ENCODE measurements around the gene CCDC71.

Gene CCDC71

GRCh38 chr3:49165771-49166751 is at the start of gene CCDC71:
Gene CCDC71, minus strand, starts transcription at chr3:49166331. Its CDS starts 2,123 bp downstream, at chr3:49164208.
- FAIRE-seq: no peak

DNA sequence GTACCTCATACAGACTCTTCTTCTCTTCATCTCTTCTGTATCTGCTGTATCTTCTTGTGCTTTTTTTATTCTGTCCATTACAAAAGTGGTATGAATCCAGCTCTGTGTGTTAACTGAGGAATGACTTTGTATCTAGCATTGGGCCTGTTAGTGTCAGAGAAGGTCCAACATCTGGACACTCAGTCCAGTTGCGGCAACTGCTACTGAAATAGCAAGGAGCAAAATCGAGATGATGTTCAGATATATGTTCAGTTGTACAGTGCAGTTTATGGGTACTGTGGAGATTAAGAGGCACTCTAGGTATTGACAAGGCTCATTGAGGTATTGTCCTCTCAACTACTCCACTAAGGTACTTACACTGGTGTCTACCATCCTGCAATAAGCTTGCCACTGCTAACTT is 47.9 kb upstream of the CCDC71 start:
- FAIRE-seq: no peak

DNA sequence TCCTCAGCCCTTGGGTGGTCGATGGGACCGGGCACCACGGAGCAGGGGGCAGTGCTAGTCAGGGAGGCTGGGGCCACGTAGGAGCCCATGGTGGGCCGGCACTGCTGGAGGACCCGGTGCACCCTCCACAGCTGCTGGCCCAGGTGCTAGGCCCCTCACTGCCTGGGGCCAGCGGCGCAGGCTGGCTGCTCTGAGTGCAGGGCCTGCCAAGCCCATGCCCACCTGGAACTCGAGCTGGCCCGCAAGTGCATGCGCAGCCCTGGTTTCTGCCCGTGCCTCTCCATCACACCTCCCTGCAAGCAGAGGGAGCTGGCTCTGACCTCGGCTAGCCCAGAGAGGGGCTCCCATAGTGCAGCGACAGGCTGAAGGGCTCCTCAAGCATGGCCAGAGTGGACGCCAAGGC is 47.4 kb upstream of the CCDC71 start:
- no peak for FAIRE-seq

GRCh38 chr3:49199900-49200281 is 33.8 kb upstream of the CCDC71 start:
- no peak for FAIRE-seq

- no peak for FAIRE-seq
Observed at GRCh38 chr3:49199239-49199899, 33.2 kb upstream of the CCDC71 start.

DNA sequence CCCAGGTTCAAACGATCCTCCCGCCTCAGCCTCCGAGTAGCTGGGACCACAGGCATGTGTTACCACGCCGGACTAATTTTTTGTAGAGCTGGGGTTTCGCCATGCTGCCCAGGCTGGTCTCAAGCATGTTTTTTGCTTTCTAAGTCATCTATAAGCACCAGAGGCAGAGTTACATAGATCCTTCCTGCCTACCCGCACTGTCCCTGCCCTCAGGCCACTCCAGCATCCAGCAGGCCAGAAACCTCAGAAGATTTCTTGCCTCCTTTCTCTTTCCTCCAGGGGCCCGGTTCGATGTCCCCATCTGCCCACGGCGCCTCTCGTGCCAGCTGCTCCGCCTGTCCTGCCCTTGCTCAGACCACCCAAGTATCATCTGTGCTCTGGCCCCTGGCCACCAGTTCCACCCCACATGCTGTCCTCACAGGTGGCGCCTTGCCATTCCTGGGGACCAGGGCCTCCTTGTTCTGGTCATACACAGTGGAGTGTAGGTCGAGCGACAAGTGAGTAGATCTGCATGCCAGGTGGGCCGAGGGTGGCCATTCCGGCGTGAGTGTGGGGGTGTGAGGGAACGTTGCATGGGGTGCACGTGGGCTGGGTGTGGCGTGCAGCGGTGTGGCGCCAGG is 32.6 kb upstream of the CCDC71 start:
- FAIRE-seq: no peak

DNA sequence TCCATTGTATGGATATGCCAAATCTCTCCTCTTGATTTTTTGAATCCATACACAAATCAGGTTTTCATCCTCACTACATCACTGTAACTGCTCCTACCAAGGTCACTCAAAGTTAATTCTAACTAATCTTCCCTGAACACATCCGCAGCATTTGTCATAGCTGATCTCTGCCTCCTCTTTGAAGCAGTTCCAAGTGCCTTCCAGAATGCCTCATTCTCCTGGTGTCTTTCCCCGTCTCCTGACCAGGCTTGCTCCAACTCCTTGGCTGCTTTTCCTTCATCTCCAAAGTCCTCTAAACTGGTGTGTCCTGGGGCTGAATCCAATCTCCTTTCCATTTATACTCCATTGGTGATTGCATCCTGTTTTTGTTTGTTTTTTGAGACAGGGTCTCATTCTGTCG is 32.0 kb upstream of the CCDC71 start:
- FAIRE-seq: no peak

DNA sequence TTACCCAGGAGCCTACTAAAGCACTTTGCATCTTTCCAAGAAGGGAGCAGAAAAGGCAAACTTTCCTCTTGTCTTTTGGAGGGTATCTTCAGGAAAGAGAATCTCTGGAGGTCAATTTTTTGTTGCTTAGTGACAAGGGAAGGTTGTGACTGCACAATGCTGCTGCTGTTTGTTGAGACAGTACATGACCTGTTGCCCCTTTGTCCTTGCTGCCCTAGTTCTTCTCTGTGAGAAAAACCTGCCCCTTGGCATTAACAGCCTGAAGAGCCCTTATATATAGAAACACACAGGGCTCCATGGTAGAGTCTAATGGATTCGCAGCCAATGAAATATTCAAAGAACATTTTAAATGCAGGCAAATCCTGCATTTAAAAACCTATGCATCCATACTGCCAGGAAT is 25.6 kb upstream of the CCDC71 start:
- no peak for FAIRE-seq

DNA sequence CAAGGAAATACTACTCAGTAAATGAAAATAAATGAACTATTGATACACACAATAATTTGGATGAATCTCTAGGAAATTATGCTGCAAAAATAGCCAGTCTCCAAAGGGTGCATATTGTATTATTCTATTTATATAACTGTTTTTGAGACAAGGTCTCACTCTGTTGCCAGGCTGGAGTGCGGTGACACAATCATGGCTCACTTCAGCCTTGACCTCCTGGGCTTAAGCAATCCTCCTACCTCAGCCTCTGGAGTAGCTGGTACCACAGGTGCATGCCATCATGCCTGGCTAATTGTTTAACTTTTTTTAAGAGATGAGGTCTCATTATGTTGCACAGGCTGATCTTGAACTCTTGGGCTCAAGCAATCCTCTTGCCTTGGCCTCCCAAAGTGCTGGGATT is 17.7 kb upstream of the CCDC71 start:
- FAIRE-seq: no peak

- FAIRE-seq: no peak
Observed at GRCh38 chr3:49182682-49183081, 16.6 kb upstream of the CCDC71 start.

- no peak for FAIRE-seq
Observed at GRCh38 chr3:49181351-49181750, 15.2 kb upstream of the CCDC71 start.

DNA sequence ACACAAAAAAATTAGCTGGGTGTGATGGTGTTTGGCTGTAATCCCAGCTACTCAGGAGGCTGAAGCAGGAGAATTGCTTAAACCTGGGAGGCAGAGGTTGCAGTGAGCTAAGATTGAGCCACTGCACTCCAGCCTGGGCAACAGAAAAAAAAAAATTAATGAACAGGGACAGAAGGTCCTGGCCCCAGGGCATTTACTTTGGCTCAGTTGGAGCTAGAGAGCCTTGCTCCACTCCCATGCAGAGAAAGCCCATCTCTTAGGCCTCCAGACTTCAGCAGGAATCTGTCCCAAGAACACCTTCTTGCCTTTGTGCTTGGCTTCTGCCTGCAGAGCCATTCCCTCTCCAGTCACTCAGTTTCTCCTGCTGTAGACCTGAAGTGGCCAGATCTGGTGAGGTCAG is 14.0 kb upstream of the CCDC71 start:
- FAIRE-seq: no peak

DNA sequence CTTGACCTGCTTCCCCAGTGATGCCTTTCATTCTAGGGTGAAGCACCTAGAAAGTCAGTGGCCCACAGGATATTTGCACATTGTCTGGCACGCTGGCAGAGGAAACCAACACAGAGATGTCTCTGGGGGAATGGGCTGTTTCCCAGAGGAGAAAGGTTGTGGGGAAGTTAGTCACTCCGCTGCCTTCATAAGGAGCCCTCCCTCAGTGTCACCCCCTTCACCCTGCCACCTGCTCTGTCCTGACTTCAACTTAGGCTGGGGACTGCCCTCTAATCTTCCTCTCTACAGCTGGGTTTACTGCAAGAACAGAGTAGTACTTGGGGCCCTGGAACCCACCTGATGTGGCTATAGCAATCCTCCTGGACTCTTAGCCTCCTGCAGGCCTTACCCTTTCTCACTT is 10.9 kb upstream of the CCDC71 start:
- FAIRE-seq: no peak

- no peak for FAIRE-seq
Observed at GRCh38 chr3:49175530-49175929, 9.4 kb upstream of the CCDC71 start.

DNA sequence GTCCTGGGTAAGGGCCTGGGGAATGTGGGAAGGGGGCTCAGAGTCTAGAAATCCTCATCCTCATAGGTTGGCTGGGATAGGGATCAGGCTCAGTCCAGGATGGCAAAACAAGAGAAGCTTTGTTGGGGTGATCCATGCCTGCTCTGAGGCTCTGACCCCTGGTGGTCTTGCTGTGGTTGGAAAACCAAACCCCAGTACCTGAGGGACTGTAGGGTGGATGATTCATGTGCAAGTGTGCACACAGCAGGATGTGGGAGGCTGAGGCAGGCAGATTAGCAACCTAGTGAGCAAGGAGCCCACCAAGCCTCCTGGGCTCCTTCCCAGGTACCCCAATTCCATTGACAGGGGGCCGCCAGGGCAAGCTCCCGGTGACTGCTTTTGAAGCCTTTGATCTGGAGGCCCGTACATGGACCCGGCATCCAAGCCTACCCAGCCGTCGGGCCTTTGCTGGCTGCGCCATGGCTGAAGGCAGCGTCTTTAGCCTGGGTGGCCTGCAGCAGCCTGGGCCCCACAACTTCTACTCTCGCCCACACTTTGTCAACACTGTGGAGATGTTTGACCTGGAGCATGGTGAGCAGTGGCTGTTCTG is 8.4 kb upstream of the CCDC71 start:
- no peak for FAIRE-seq

DNA sequence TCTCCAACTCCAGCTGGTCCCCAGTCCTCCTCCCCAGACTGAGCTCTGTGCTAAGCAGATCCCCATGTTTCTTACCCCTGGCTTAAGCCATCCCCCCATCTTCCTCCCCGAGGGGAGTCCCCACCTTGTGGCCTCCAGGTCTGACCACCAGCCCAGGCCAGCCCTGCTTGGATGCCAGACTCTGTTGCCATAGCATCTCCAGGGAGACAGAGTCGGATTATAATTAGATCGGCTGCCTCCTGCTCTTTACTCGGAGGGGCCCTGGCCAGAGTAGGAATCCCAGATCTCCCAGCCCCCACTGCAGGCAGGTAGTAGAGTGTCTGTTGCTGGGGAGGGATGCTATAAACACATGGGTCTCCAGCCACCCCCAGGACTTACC is 7.7 kb upstream of the CCDC71 start:
- FAIRE-seq: no peak

GRCh38 chr3:49173116-49173791 is 7.1 kb upstream of the CCDC71 start:
- no peak for FAIRE-seq

DNA sequence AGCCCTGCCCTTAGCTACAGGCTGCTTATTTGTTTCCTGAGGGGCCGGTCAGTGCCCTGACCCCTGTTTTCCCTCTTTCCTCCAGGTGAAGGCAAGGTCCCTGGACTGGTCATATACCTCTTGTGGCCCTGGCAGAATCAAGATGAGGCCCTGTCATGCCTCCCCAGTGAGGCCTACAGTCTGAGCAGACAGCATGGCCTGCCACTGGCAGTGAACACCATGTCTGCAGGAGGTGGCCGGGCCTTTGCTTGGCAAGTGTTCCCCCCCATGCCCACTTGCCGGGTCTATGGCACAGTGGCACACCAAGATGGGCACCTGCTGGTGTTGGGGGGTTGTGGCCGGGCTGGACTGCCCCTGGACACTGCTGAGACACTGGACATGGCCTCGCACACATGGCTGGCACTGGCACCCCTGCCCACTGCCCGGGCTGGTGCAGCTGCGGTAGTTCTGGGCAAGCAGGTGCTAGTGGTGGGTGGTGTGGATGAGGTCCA is 6.5 kb upstream of the CCDC71 start:
- no peak for FAIRE-seq

- no peak for FAIRE-seq
Observed at GRCh38 chr3:49171775-49172500, 5.8 kb upstream of the CCDC71 start.

DNA sequence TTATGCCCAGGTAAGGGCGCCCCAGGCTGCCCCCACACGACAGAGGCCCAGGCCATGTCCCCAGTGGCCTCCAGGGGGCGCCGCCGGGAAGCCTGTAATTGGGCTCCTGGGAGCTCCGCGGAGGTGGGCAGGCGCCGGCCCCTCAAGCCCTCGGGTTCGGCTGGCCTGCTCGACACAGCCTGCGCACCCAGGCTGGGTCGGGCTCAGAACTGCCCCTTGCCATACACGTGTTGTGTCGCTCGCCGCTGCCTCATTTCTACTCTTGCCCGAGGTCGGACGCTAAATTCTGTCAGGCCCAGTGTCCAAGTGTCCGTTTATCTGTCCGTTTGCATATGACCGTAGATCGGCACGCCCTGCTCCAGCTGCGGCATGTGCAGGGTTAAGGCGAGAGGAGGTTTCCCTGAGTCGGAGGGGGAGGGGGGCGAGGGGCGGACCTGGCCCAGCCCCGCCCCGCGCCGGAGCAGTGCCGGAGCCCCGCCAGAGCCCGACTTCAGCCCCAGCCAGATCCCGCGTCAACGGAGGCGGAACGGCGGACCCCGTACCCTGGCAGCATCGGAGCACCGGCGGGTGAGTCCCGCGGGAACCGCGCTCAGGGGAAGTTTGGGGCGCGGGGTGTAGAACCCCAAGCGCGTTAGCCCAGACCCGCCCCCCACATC is 5.1 kb upstream of the CCDC71 start, which contains the start of gene KLHDC8B:
Gene KLHDC8B, plus strand, starts transcription at position 480 of the 656 bp plus-strand sequence. CDS start 1,172 bp downstream, outside the sequence.
- FAIRE-seq: no peak

DNA sequence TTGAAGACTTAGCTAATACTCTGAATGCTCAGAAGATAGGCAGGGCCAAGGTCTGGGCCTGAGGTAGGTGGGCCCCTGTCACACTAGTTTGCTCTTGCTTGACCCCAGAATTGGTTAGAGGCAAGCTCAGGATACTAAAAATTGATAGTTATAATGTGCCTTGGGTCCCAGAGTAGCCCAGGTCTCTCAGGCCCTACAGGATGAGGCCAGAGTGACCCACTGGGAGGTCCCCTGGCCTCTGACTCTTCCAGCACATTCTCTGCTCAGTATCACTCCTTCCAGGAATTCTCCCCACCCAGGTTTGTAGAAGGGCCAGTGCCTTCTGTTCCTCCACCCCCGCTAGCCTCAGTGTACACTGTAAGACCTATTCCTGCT is 4.6 kb upstream of the CCDC71 start:
- no peak for FAIRE-seq

Measured in A204.1 (cell line).